SU-DHL-6 (cell line): ENCODE data around the gene ITPR3.

Source experiments
- H2AFZ ChIP-seq: fragments of 200-600 bp; sonication (generic); 2 replicates; pipeline ENCODE4 v1.6.1; 2014; ENCODE audit warnings: low read depth, mild to moderate bottlenecking, moderate library complexity, mixed read lengths, antibody characterized with exemption, low read length; ENCODE audit not compliant: severe bottlenecking
- H3F3A ChIP-seq: fragments of 200-600 bp; shearing (Covaris generic); 2 replicates; pipeline ENCODE4 v1.6.0; 2016; ENCODE audit warnings: antibody characterized with exemption, mild to moderate bottlenecking; ENCODE audit not compliant: insufficient read depth
- H3K27ac ChIP-seq: fragments of 200-600 bp; sonication (generic); 2 replicates; pipeline ENCODE4 v1.5.1; 2016; ENCODE audit warnings: low read depth, mild to moderate bottlenecking, low read length, moderate library complexity, mixed read lengths
- H3K27me3 ChIP-seq: fragments of 200-600 bp; sonication (generic), shearing (Covaris generic); 2 replicates; pipeline ENCODE4 v1.6.0; 2014; ENCODE audit warnings: mild to moderate bottlenecking, low read length
- H3K36me3 ChIP-seq: fragments of 200-600 bp; sonication (generic); 2 replicates; pipeline ENCODE4 v1.6.1; 2014; ENCODE audit warnings: mild to moderate bottlenecking, low read length, mixed read lengths
- H3K4me2 ChIP-seq: fragments of 300-600, 200-600 bp; shearing (Covaris generic), sonication (generic); 2 replicates; pipeline ENCODE4 v1.6.0; 2014; ENCODE audit warnings: low read length, low read depth, mild to moderate bottlenecking; ENCODE audit not compliant: poor library complexity, severe bottlenecking
- H3K4me3 ChIP-seq: fragments of 200-600 bp; sonication (generic); 2 replicates; pipeline ENCODE4 v1.5.1; 2014; ENCODE audit warnings: antibody characterized with exemption, low read length, mild to moderate bottlenecking, mixed read lengths; ENCODE audit not compliant: insufficient read depth, poor library complexity, severe bottlenecking
- H3K79me2 ChIP-seq: fragments of 200-600 bp; sonication (generic); 2 replicates; pipeline ENCODE4 v1.6.1; 2014; ENCODE audit warnings: mild to moderate bottlenecking, low read length, moderate library complexity; ENCODE audit not compliant: insufficient read depth
- H3K9ac ChIP-seq: fragments of 200-600 bp; sonication (generic); 2 replicates; pipeline ENCODE4 v1.7.0; 2014; ENCODE audit warnings: mild to moderate bottlenecking, low read length
- H3K9me2 ChIP-seq: fragments of 200-600 bp; sonication (generic); replicated peaks from 2 replicates; pipeline ENCODE4 v1.6.1; 2014; ENCODE audit warnings: low read length; ENCODE audit not compliant: insufficient read depth
- H3K9me3 ChIP-seq: fragments of 200-600 bp; sonication (generic); 2 replicates; pipeline ENCODE4 v1.6.1; 2014; ENCODE audit warnings: low read length, mixed read lengths; ENCODE audit not compliant: insufficient read depth
- H4K20me1 ChIP-seq: fragments of 200-600 bp; sonication (generic); 2 replicates; pipeline ENCODE4 v1.6.1; 2014; ENCODE audit warnings: low read depth, mild to moderate bottlenecking, antibody characterized with exemption, low read length, moderate library complexity, mixed read lengths
- EZH2phosphoT487 ChIP-seq: fragments of 200-600 bp; sonication (generic), shearing (Covaris generic); conservative IDR thresholded peaks from 2 replicates; pipeline ENCODE4 v1.6.1; 2018; ENCODE audit warnings: mild to moderate bottlenecking, antibody characterized with exemption, low read length, moderate library complexity, mixed read lengths
- TF ChIP-seq, protein P1 (sequence below): fragments of 200-600 bp; sonication (generic); IDR thresholded peaks from one replicate; pipeline ENCODE4 v1.5.1; 2017; ENCODE audit warnings: antibody characterized with exemption, mild to moderate bottlenecking, low read length, moderate library complexity; ENCODE audit not compliant: insufficient read depth, poor library complexity, severe bottlenecking

Gene ITPR3

DNA sequence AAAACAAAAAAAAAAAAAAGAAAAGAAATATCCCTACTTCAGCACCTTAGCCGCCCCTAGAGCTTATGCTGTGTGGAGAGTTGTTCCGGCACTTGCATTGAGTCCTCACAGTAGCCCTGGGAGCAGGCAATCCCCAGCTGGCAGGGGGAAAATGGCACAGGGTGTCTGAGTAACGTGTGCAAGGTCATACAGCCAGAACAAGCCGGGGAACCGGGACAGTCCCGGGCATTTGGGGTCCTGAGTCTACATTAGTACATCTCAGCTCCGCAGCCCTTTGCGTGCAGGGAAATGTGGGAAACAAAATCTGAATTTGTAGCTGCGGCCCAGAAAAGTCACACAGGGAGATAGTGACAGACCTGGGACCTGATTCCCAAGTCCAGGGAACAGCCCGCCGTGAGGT is 44.5 kb upstream of the ITPR3 start:
- no peaks in the 10 kb centered on the region for H3K9me3 ChIP-seq
- H4K20me1 ChIP-seq, result no peaks in the 10 kb centered on the region
- peaks cover 18% of the 10 kb centered on the region for H3F3A ChIP-seq
- H3K79me2 ChIP-seq, result peaks cover 23% of the 10 kb centered on the region
- H3K4me2 ChIP-seq, result no peak overlapping the region
- H3K27ac ChIP-seq, result no peak overlapping the region
- no peak overlapping the region for H3K9ac ChIP-seq
- H3K36me3 ChIP-seq, result no peaks in the 10 kb centered on the region
- H3K9me2 ChIP-seq, result no peaks in the 10 kb centered on the region
- H2AFZ ChIP-seq, result no peak overlapping the region
- no peaks in the 10 kb centered on the region for H3K27me3 ChIP-seq
- TF ChIP-seq, protein P1, sequence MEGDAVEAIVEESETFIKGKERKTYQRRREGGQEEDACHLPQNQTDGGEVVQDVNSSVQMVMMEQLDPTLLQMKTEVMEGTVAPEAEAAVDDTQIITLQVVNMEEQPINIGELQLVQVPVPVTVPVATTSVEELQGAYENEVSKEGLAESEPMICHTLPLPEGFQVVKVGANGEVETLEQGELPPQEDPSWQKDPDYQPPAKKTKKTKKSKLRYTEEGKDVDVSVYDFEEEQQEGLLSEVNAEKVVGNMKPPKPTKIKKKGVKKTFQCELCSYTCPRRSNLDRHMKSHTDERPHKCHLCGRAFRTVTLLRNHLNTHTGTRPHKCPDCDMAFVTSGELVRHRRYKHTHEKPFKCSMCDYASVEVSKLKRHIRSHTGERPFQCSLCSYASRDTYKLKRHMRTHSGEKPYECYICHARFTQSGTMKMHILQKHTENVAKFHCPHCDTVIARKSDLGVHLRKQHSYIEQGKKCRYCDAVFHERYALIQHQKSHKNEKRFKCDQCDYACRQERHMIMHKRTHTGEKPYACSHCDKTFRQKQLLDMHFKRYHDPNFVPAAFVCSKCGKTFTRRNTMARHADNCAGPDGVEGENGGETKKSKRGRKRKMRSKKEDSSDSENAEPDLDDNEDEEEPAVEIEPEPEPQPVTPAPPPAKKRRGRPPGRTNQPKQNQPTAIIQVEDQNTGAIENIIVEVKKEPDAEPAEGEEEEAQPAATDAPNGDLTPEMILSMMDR, result no peak
- no peak for TF ChIP-seq EZH2phosphoT487
- no peak overlapping the region for H3K4me3 ChIP-seq

DNA sequence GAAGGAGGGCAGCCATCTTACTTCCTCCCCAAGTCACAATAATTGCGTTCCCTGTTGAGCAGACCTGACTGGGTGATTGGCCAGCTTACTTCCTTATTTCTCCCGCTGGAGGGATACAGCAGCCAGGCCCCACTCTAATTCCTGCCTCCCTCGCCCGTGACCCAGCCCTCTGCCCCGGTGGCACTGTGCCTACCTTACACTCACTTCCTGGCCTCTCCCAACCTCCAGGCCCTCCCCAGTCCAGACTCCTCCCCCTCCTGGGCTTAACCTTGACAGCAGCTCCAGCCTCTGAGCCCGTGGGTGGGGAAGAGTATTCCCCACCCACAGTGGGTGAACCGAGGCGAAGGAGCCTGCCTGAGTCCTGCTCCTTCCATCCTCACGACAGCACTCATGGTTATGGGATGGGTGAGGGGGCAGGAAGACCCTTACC is 44.0 kb upstream of the ITPR3 start:
- H4K20me1 ChIP-seq, result no peaks in the 10 kb centered on the region
- H3K9ac ChIP-seq, result no peak overlapping the region
- no peaks in the 10 kb centered on the region for H3K36me3 ChIP-seq
- H3K4me2 ChIP-seq, result no peak overlapping the region
- H3F3A ChIP-seq, result peaks cover 14% of the 10 kb centered on the region
- H3K27me3 ChIP-seq, result no peaks in the 10 kb centered on the region
- H3K9me3 ChIP-seq, result no peaks in the 10 kb centered on the region
- peaks cover 23% of the 10 kb centered on the region for H3K79me2 ChIP-seq
- no peak overlapping the region for H3K27ac ChIP-seq
- TF ChIP-seq, protein P1, result no peak
- TF ChIP-seq EZH2phosphoT487, result no peak
- no peaks in the 10 kb centered on the region for H3K9me2 ChIP-seq
- H2AFZ ChIP-seq, result no peak overlapping the region
- H3K4me3 ChIP-seq, result no peak overlapping the region

DNA sequence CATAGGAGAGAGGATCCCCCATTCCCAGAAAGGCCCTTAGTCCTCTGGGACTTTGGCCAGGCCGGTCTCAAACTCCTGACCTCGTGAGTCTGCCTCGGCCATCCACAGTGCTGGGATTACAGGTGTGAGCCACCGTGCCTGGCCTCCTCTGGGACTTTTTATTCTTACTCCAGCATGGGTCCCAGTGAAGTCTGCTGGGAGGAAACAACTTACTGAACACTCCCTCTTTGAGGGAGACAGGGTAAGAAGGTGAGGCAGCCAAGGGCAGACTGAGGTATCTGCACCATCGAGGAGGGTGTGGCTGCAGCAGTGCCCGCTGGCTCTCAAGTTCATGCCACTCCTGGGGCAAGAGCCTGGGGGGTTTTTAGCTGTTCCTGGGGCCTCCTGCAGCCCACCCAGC is 43.4 kb upstream of the ITPR3 start:
- H4K20me1 ChIP-seq, result no peaks in the 10 kb centered on the region
- H3K79me2 ChIP-seq, result peaks cover 23% of the 10 kb centered on the region
- no peak overlapping the region for H2AFZ ChIP-seq
- peak overlapping the region; percentile 79 for H3K4me2 ChIP-seq
- H3K36me3 ChIP-seq, result no peaks in the 10 kb centered on the region
- H3K27ac ChIP-seq, result peak overlapping the region; percentile 68
- peaks cover 13% of the 10 kb centered on the region for H3F3A ChIP-seq
- no peak for TF ChIP-seq EZH2phosphoT487
- TF ChIP-seq, protein P1, result no peak
- no peaks in the 10 kb centered on the region for H3K27me3 ChIP-seq
- no peaks in the 10 kb centered on the region for H3K9me3 ChIP-seq
- 0 out of 2 replicates have a peak overlapping the region, but pooled peaks have one; percentile 81 for H3K9ac ChIP-seq
- no peak overlapping the region for H3K4me3 ChIP-seq
- no peaks in the 10 kb centered on the region for H3K9me2 ChIP-seq
